Measurements from ENCODE around the gene HSPA2.
"Not testable (repeated sequence)": the region's sequence is repeated elsewhere in the genome, so short reads cannot be mapped to it uniquely, and the experiment has no call there.

The HSPA2 gene

DNA sequence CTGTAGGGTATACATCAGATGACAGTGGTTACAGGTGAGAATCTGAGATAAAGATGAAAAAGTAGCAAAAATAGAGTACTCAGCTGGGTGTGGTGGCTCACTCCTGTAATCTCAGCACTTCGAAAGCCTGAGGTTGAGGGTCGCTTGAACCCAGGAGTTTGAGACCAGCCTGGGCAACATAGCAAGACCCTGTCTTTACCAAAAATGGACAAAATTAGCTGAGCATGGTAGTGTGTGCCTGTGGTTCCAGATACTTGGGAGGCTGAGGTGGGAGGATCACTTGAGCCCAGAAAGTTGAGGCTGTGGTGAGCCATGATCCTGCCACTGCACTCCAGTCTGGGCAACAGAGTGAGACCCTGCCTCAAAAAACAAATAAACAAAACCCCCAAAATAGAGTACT, 17.7 kb downstream of the HSPA2 start:
- DNase-seq (ENCODE audit: low spot score) = not testable (repeated sequence)

DNA sequence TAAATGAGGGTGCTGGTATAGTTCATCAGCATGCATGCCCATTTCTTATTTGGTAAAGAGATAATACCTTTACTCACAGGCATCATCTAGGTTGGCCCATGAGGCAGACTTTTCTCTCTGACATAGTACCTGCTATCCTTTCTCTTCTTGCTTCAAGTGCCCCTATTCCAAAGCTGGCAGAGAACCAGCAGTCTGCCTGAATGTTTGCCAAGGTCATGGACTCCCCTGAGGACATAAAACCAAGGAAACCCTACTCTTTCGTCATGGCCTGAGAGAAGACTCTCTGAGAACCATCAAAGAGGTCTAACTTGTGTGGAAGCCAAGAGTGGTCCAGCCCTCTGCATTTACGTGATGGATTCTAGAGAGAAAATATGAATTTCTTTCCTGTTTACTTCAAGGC, 21.1 kb downstream of the HSPA2 start:
- no peak for DNase-seq (ENCODE audit: low spot score)

DNA sequence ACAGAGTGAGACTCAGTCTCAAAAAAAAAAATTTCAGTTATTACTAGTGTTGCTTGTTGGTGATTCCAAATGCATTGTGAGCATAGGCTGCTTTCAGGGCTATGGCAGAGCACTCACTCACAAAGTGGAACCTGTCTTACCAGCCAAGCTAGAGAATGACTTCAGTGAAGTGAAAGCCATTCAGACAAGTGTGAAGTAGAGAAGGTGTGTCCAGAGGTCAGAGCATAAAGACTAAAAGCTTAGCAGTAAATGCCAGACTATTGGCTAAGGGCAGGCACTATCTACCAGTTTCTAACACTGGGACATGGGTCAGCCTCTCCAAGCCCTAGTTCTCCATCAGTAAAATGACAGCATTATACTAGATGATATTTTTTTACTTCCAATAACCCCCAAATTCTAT, 21.9 kb downstream of the HSPA2 start:
- DNase-seq (ENCODE audit: low spot score) = no peak

DNA sequence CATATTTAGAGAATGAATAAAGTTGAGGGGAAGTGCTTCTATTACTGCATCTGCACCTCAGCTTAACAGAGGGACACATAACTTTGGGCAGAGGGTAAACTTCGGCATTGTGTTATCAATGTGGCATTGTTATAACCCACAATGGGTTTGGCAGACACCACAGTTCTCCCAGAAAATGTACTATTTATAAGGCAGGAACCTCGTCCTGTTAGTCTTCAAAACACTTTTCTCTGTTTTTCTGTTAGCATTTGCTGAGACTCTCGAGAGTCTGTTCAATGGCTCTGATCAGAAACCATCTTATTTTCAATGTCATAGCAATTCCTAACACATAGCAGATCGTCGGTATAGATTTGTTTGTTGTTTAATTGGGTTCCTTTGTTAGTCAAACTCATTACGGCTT, 23.2 kb downstream of the HSPA2 start:
- DNase-seq (ENCODE audit: low spot score) = no peak

DNA sequence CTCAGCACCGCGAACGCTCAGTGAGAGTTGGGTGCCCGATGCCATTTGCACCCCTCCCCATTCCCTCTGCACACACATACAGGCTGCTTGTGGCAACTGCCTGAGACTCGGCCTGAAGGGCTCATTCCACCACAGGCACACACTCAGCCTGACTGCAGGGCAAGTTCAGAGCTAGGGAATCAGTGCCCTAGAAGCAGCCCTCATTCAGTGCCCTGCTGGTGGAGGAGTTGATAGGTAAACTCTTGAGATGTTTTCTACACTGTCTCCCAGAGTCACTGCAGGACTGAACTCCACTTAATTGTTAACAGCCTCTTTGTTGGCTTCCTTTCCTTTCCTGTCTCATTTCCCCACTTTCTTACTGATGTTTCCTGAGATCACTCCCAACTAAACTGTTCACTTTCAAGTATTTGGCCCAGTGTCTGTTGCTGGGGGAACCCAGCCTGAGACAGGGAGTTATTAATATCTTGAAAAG, 26.1 kb downstream of the HSPA2 start:
- no peak for DNase-seq (ENCODE audit: low spot score)

DNA sequence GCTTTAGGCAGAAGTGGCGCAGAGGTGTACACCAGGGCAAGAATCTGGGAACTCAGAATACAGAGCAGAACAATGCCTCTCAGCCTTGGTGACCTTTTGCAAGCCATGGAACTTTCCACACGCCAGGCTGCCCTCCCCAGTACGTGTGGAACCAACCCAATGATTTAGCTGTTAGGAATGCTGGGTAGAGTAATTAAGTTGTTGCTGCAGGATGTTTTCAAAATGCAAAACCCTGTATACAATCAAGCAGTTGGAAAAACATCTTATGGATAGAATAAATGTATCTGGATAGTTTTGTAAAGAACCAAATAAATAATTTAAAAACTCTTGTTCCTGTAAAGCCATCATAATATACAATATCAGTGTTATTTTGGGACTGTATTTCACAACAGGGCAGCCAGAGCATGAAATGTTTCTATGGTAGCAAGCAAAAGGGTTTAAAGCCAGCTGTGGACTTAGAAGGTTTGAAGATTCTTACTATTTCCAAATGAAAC, 28.6 kb downstream of the HSPA2 start:
- no peak for DNase-seq (ENCODE audit: low spot score)

DNA sequence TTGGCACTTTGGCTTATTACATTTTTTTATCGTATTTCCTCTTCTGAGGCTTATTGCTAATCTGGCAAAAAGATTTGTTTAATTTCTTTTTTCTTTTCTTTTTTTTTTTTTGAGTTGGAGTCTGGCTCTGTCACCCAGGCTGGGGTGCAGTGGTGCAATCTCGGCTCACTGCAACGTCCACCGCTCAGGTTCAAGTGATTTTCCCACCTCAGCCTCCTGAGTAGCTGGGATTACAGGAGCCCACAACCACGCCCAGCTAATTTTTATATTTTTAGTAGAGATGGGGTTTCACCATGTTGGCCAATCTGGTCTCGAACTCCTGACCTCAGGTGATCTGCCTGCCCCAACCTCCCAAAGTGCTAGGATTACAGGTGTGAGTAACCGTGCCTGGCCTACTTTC, 29.1 kb downstream of the HSPA2 start:
- not testable (repeated sequence) for DNase-seq (ENCODE audit: low spot score)

DNA sequence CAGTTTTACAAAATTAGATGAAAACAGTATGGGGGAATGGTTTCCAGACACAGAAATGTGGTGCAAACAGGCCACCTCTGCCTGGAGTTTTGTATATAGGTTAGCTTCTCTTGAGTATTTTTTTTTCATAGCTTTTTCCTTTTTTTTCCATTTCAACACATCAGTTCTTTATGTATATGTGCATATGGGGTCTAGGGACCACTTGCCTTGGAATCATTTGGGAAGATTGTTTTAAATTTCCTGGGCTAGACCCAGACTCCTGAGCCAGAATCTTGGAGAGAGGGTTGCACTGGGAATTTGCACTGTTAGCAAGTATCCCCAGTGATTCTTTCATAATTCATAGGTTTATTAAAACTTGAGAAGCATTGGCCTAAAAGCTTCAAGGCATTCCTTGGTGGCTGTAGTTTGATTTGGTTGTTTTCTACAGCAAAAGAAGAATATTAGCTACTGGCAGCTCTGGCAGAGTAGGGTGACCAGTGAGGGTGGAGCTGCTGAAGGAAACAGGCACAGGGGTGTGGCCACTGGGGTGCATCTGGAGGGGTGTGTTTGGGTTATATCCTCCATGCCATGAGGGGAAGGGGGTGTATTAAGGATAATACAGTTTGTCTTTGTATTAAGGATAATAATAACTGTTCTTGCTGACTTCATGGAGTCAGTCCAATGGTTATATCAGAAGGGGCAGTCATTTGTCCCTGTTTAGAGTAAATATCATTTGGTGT, 32.0 kb downstream of the HSPA2 start:
- no peak for DNase-seq (ENCODE audit: low spot score)

DNA sequence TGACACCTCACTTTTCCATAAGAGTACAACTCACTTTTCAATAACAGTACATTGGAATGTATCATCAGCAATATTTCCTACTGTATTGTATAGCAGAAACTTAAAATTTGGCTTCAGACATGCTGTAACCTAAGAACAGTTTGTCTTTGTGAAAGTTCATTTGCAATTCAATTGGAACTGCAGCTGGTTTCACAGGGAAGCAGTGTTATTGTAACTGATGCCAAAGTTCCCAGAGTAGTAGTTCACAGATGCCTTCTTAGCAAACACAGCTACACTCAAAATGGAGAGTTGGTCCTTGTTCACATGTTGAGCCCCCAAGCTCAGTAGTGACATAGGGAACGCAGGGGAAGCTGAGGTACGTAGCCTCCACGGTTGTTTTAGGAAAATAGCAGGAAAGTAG, 32.6 kb downstream of the HSPA2 start:
- no peak for DNase-seq (ENCODE audit: low spot score)

DNA sequence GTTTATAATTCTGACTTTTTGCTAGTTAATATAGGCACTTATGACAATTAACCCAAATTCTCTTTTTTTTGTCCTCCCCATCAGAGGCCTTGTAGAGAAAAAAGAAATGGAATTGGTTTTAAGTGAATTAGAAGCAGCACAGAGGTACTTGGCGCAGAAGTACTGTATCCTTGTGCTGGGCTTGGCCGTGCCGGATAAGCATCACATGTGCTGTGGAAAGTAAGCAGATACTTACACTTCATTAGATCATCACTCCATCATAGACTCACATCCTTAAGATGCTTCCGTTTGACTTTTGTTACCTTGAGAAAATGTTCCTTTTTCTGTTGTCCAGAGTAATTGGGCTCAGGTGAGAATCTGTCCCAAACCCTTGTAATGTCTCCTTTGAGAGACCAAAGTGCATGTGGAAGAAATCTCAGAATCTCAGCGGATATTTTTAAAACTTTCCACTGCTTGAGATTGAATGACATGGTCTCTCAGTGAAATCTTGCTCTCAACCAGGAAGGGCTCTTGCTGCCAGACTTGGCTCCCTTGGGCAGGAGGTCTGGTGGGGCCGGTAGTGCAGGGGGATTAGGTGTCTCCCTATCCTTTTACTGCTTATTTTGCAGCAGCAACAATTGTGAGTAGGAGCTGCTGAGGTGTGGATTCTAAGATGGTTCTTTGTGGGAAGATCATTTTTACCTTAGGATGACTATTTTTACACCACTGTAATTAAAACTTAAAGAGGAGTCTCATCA, 34.0 kb downstream of the HSPA2 start:
- DNase-seq (ENCODE audit: low spot score) = no peak

DNA sequence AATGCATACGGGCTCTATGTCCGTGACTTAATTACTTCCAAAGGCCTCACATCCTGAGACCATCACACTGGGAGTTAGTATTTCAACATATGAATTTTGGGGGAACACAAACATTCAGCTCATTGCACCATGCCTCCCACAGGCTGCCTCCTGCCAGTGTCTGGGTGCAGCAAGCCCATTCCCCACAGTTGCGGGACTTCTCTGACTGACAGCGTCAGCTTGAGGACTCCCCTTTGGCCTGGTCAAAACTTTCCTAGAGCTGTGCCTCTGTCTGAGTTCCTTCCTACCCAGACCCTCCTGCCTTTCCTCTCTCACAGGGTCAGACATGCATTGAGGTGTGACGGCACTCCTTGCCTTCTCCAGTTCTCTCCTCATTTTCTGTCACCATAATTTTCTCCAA, 36.7 kb downstream of the HSPA2 start:
- no peak for DNase-seq (ENCODE audit: low spot score)

DNA sequence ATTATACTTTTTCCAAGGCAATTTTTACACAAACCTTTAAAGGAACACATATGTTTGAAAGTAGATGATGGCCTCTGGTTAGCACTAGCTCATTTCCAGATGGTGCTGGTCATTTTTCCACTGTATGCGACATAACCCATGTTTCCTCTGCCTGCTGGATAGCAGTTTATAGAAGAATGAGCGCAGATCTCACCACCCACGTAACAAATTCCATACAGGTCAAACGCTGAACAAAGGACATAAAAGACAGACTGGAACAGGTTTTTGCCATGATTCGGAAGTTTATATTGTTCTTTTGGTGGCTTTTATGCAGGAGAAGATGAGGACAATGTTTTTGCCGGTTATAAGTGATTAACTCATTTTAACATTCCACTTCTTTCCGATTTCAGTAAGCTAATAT, 39.9 kb downstream of the HSPA2 start:
- DNase-seq (ENCODE audit: low spot score) = no peak

DNA sequence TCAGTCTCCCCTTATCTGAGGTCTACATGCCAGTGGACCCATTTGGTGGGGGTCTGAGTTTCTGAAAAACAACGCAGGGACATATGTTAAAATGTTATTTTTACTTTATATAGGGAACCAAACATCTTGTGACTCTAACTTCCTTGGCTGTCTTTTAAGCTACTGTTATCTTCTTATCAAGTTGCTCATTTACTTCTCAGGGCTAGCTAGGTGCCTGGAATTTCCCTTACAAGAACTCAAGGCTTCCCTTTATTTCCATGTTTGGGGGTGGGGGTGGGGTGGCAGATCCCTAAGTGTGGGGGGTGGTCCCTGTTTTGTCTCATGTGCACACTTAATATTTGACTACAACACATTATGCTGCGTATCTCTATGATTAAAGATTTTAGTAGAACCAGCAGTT, 40.8 kb downstream of the HSPA2 start:
- DNase-seq (ENCODE audit: low spot score) = no peak

DNA sequence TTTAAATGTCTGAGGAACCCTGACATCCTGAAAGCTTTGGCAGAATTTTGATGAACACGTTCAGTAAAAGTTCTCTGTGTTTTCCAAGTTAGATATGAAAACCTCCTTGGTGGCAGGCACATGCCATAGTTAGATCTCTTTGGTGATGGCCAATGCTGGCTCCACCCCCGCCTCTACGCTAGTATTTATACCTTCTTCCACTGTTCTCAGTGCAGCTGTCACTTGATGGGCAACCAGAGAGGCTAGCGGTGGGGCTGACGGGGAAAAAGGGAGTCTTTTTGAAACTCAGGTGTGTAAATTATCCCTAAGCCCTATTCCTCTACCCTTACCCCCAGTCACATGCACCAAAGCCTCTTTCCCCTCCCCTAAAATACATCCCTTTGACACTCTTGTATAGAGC, 41.3 kb downstream of the HSPA2 start:
- DNase-seq (ENCODE audit: low spot score) = no peak

DNA sequence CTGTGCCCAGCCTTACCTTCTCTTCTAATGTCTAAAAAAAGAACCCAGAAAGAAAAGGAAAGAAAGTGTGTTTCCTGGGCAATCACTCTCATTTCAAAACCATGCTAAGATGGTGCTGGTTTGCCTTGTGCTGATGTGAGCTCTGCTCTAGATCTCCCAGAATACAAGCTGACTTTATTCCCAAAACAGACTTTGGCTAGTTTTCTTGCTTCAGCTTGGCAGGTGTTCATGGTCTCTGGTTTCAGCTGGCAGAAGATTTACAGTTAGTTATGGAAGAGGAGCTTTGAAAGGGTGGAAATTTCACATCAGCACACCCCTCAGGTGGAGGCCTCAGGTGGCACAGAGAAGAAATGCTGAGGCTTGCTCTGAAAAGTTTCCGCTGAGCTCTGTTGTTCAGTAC, 43.6 kb downstream of the HSPA2 start:
- no peak for DNase-seq (ENCODE audit: low spot score)

DNA sequence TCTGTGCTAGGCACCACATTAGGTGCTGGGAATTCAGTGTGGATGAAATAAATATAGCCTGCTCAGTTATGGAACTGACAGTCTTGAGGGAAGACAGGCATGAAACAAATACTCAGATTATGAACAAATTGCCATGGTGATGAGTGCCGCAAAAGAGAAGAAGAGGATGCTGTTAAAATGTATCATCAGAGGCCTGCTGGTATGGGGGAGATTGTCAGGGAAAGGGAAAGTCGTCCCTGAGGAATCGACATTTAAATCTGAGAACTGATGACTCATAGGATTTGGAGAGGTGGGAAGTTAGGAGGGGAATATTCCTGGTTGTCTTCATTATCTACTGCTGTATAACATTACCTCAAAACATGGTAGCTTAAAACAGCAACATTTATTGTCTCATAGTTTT, 51.3 kb downstream of the HSPA2 start:
- no peak for DNase-seq (ENCODE audit: low spot score)

Small RNA genes lying within 50 kb of the gene (small RNA-seq; reads per million reads assigned to genes)
- gene AL049869.4 = 0 reads per million in 2 experiments

Measured in SK-N-DZ (cell line).